BE2C (cell line): ENCODE measurements around the gene LIPK.

Experiments used
- DNase-seq: peaks from one replicate; pipeline ENCODE4 v3.0.0-alpha.2; 2020
- H3K27me3 ChIP-seq: fragments of 250-450 bp; sonication (Bioruptor Pico); 2 replicates; pipeline ENCODE4 v1.5.1; 2020; ENCODE audit warnings: mild to moderate bottlenecking
- H3K36me3 ChIP-seq: fragments of 250-450 bp; sonication (Bioruptor Pico); 2 replicates; pipeline ENCODE4 v1.5.1; 2020; ENCODE audit warnings: mild to moderate bottlenecking
- H3K4me1 ChIP-seq: fragments of 250-450 bp; sonication (Bioruptor Pico); 2 replicates; pipeline ENCODE4 v1.5.1; 2020
- H3K4me3 ChIP-seq: 2 replicates; pipeline ENCODE4 v1.5.1; 2011; ENCODE audit warnings: low read depth, low read length
- H3K9me3 ChIP-seq: fragments of 250-450 bp; sonication (Bioruptor Pico); 2 replicates; pipeline ENCODE4 v1.5.1; 2020
- CTCF ChIP-seq: IDR thresholded peaks from 2 replicates; pipeline ENCODE4 v1.5.1; 2012; ENCODE audit warnings: mild to moderate bottlenecking, low read depth, low read length

Gene LIPK

GRCh38 chr10:88682491-88682890, 23.6 kb upstream of the LIPK start:
- TF ChIP-seq CTCF: no peak
- Histone ChIP-seq H3K4me1 (no peaks in the 10 kb centered on the region; the same call in 1 of the 2 replicates), H3K9me3 (no peaks in the 10 kb centered on the region), H3K36me3 (no peaks in the 10 kb centered on the region), H3K4me3 (no peak overlapping the region), H3K27me3 (no peaks in the 10 kb centered on the region)
- DNase-seq: no peak

- no peak for DNase-seq
- no peaks in the 10 kb centered on the region for H3K36me3 ChIP-seq
Measured at GRCh38 chr10:88687853-88688467, 18.1 kb upstream of the LIPK start.

DNA sequence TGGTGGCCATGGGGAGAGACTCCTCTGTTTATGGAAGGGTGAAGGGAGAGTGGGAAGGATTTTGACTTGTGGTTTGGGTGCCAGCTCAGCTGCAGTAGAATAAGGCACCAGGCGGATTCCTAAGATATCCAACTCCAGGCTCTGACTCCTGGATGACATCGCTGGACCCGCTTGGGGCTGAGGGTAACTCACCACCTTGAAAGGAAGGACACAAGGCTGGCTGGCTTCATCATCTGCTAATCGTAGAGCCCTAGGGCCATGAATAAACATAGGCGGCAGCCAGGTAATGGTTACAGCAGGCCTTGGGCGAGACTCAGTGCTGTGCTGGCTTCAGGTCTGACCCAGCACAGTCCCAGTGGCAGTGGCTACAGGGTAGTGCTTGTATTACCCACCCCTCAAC, 16.7 kb upstream of the LIPK start:
- H3K4me1 ChIP-seq: no peaks in the 10 kb centered on the region; the same call in 1 of the 2 replicates
- H3K4me3 ChIP-seq: no peak overlapping the region
- no peaks in the 10 kb centered on the region for H3K27me3 ChIP-seq
- no peak for TF ChIP-seq CTCF
- no peaks in the 10 kb centered on the region for H3K9me3 ChIP-seq
- no peak for DNase-seq
- H3K36me3 ChIP-seq: no peaks in the 10 kb centered on the region

More at GRCh38 chr10:88687853-88688467, 18.1 kb upstream of the LIPK start:
- H3K27me3 ChIP-seq: no peaks in the 10 kb centered on the region
- H3K4me3 ChIP-seq: no peak overlapping the region
- no peaks in the 10 kb centered on the region for H3K9me3 ChIP-seq
- no peaks in the 10 kb centered on the region; the same call in 1 of the 2 replicates for H3K4me1 ChIP-seq
- peak; percentile 74 for TF ChIP-seq CTCF

DNA sequence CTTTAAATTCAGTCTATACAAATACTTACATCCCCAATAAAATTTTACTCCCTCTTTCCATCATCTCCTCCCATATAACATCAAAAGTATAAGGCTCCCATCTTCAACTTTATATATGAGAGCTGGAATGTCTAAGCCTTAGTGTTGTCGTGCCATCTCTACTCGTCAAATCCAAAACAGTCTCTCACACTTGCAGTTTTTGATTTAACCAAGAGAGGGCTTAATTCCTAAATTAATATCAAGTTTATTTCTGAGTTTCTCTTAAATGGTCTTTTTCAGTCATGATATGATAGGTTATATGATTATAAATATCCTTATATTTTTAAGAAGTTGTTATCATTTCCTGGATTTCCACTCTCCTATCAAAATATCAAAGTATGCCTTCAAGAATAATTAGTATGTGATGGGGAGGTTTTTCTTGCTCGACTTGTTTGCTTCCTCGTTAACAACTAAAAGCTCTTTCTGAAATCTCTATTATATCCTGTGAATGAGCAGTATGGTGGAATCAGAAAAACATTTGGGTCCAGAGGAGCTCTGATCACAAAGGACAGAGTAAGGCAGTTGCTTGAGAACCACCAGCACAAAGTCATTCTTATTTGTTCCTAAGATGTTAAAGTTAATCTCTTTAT, 12.5 kb upstream of the LIPK start:
- Histone ChIP-seq H3K4me3 (no peak overlapping the region), H3K4me1 (no peaks in the 10 kb centered on the region), H3K9me3 (no peaks in the 10 kb centered on the region), H3K36me3 (no peaks in the 10 kb centered on the region), H3K27me3 (no peaks in the 10 kb centered on the region)
- DNase-seq: no peak
- peak; percentile 18; the same call in 1 of the 2 replicates for TF ChIP-seq CTCF

- Histone ChIP-seq H3K4me3 (no peak overlapping the region), H3K9me3 (no peaks in the 10 kb centered on the region), H3K27me3 (no peaks in the 10 kb centered on the region), H3K4me1 (no peaks in the 10 kb centered on the region), H3K36me3 (no peaks in the 10 kb centered on the region)
- no peak for DNase-seq
- no peak for TF ChIP-seq CTCF
Measured at GRCh38 chr10:88702848-88703597, 3.0 kb upstream of the LIPK start.
